Activated CD4-positive, alpha-beta memory T cell treated with anti-CD3 and anti-CD28 coated beads for 36 hours (primary cell): Measurements from ENCODE around the gene CCDC27. TPM values are rescaled to one million over a fixed set of nuclear protein-coding genes. Genes with fewer than 3 reads are reported as not detected.

ENCODE experiments used
- CTCF ChIA-PET: fragments of 350-600 bp; sonication (Branson Sonifier 250); formaldehyde crosslinking; loops from one replicate; lab custom pipeline; 2021; ENCODE audit warnings: antibody characterized with exemption, inconsistent platforms; lab: Charles Lee
- POLR2A ChIA-PET: fragments of 350-600 bp; sonication (Branson Sonifier 250); formaldehyde crosslinking; loops from one replicate; lab custom pipeline; 2021; ENCODE audit warnings: antibody characterized with exemption; lab: Charles Lee
- DNase-seq: peaks from one replicate; pipeline ENCODE4 v3.0.0-alpha.2; 2020
- H3K27ac Mint-ChIP-seq: one replicate; pipeline ENCODE4 v1.8.0; 2021; ENCODE audit warnings: mixed read lengths
- H3K27me3 Mint-ChIP-seq: one replicate; pipeline ENCODE4 v1.8.0; 2021; ENCODE audit warnings: mixed read lengths
- H3K36me3 Mint-ChIP-seq: one replicate; pipeline ENCODE4 v1.8.0; 2021; ENCODE audit warnings: mixed read lengths
- H3K4me1 Mint-ChIP-seq: one replicate; pipeline ENCODE4 v1.8.0; 2021; ENCODE audit warnings: low read depth, mixed read lengths
- H3K4me3 Mint-ChIP-seq: one replicate; pipeline ENCODE4 v1.8.0; 2021; ENCODE audit warnings: mild to moderate bottlenecking, mixed read lengths
- H3K9me3 Mint-ChIP-seq: one replicate; pipeline ENCODE4 v1.8.0; 2021; ENCODE audit warnings: mixed read lengths
- intact Hi-C: fragments of 100-400 bp; cut with micrococcal nuclease; formaldehyde crosslinking; loops from one replicate; pipeline ENCODE4 v1.15.1; 2023
- total RNA-seq, 2 experiments: library from RNA; stranded (reverse); gene quantifications; one replicate each; pipeline ENCODE4 v1.2.3, GENCODE V29; 2021

The CCDC27 gene
- total RNA-seq, 2 experiments from 2014 or later: not detected

DNA sequence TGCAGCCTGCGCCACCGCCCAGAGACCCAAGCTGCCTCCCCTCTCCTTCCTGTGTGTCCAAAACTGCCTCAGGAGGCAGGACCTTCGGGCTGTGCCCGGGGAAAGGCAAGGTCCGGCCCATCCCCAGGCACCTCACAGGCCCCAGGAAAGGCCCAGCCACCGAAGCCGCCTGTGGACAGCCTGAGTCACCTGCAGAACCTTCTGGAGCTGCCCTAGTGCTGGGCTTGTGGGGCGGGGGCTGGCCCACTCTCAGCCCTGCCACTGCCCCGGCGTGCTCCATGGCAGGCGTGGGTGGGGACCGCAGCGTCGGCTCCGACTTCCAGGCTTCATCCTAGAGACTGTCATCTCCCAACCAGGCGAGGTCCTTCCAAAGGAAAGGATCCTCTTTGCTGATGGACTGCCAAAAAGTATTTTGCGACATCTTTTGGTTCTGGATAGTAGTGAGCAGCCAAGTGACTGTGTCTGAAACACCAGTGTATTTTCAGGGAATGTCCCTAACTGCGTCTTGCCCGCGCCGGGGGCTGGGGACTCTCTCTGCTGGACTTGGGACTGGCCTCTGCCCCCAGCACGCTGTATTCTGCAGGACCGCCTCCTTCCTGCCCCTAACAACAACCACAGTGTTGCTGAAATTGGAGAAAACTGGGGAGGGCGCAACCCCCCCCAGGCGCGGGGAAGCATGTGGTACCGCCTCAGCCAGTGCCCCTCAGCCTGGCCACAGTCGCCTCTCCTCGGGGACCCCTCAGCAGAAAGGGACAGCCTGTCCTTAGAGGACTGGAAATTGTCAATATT, 19.0 kb upstream of the CCDC27 start:
- H3K4me3 Mint-ChIP-seq: no peak overlapping the region
- H3K27ac Mint-ChIP-seq: no peak overlapping the region
- POLR2A ChIA-PET: no interaction called here
- no peaks in the 10 kb centered on the region for H3K4me1 Mint-ChIP-seq
- intact Hi-C loops: no loop called here
- H3K27me3 Mint-ChIP-seq: peaks cover 4% of the 10 kb centered on the region
- H3K36me3 Mint-ChIP-seq: peaks cover 6% of the 10 kb centered on the region
- DNase-seq: no peak
- CTCF ChIA-PET: no interaction called here
- no peaks in the 10 kb centered on the region for H3K9me3 Mint-ChIP-seq

- no peaks in the 10 kb centered on the region for H3K4me1 Mint-ChIP-seq
- POLR2A ChIA-PET: no interaction called here
- CTCF ChIA-PET: interaction anchor here (2.4 kb wide), 1 partner anchor 9 kb away, joined by 14 read pairs; no protein-coding TSS in a partner anchor
- no peak overlapping the region for H3K4me3 Mint-ChIP-seq
- intact Hi-C loops: no loop called here
- H3K27me3 Mint-ChIP-seq: peaks cover 4% of the 10 kb centered on the region
- peaks cover 6% of the 10 kb centered on the region for H3K36me3 Mint-ChIP-seq
- H3K9me3 Mint-ChIP-seq: no peaks in the 10 kb centered on the region
- no peak for DNase-seq
- no peak overlapping the region for H3K27ac Mint-ChIP-seq
Observed at GRCh38 chr1:3733883-3734589, 18.2 kb upstream of the CCDC27 start.

DNA sequence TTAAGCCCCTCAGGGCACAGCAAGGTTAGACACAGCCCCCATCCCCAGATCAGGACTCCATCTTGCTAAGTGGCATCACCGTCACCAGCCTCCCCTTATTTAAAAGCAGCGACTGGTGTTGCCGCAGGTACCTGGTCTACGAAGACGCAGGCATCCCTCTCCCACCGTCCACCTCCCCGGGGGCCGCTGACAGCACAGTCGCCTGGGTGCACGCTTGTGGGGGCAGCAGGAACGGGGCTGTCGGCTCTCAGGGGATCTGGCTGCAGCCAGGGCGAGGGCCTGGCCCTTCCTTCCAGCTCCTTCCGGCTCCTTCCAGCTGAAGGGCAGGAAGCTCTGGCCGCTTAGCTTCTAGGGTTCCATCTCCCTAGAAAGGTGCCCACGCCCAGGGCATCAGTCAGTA, 17.6 kb upstream of the CCDC27 start:
- no peaks in the 10 kb centered on the region for H3K9me3 Mint-ChIP-seq
- no peak overlapping the region for H3K4me3 Mint-ChIP-seq
- H3K27me3 Mint-ChIP-seq: peaks cover 4% of the 10 kb centered on the region
- H3K36me3 Mint-ChIP-seq: peaks cover 6% of the 10 kb centered on the region
- no peak for DNase-seq
- intact Hi-C loops: no loop called here
- H3K4me1 Mint-ChIP-seq: no peaks in the 10 kb centered on the region
- CTCF ChIA-PET: interaction anchor here (2.4 kb wide), 1 partner anchor 10 kb away, joined by 14 read pairs; no protein-coding TSS in a partner anchor
- H3K27ac Mint-ChIP-seq: no peak overlapping the region
- POLR2A ChIA-PET: no interaction called here

- Mint-ChIP-seq H3K9me3 (no peaks in the 10 kb centered on the region), H3K4me3 (no peak overlapping the region), H3K4me1 (no peaks in the 10 kb centered on the region), H3K27me3 (peaks cover 4% of the 10 kb centered on the region), H3K36me3 (peaks cover 6% of the 10 kb centered on the region), H3K27ac (no peak overlapping the region)
- intact Hi-C loops: no loop called here
- DNase-seq: no peak
- POLR2A ChIA-PET: no interaction called here
- CTCF ChIA-PET: interaction anchor here (2.4 kb wide), 1 partner anchor 11 kb away, joined by 14 read pairs; no protein-coding TSS in a partner anchor
Observed at GRCh38 chr1:3735027-3735681, 17.1 kb upstream of the CCDC27 start.

- POLR2A ChIA-PET: no interaction called here
- CTCF ChIA-PET: interaction anchor here (2.4 kb wide), 1 partner anchor 11 kb away, joined by 14 read pairs; no protein-coding TSS in a partner anchor
- Mint-ChIP-seq H3K27me3 (peaks cover 3% of the 10 kb centered on the region), H3K4me1 (no peaks in the 10 kb centered on the region), H3K36me3 (peaks cover 6% of the 10 kb centered on the region), H3K4me3 (no peak overlapping the region), H3K27ac (no peak overlapping the region), H3K9me3 (no peaks in the 10 kb centered on the region)
- DNase-seq: no peak
- intact Hi-C loops: no loop called here
Observed at GRCh38 chr1:3735688-3736087, 16.6 kb upstream of the CCDC27 start.

GRCh38 chr1:3736131-3736561, 16.1 kb upstream of the CCDC27 start:
- DNase-seq: no peak
- H3K27ac Mint-ChIP-seq: no peak overlapping the region
- no peaks in the 10 kb centered on the region for H3K4me1 Mint-ChIP-seq
- H3K27me3 Mint-ChIP-seq: no peaks in the 10 kb centered on the region
- CTCF ChIA-PET: interaction anchor here (2.4 kb wide), 1 partner anchor 12 kb away, joined by 14 read pairs; no protein-coding TSS in a partner anchor
- peaks cover 6% of the 10 kb centered on the region for H3K36me3 Mint-ChIP-seq
- H3K4me3 Mint-ChIP-seq: no peak overlapping the region
- intact Hi-C loops: no loop called here
- H3K9me3 Mint-ChIP-seq: no peaks in the 10 kb centered on the region
- POLR2A ChIA-PET: no interaction called here

DNA sequence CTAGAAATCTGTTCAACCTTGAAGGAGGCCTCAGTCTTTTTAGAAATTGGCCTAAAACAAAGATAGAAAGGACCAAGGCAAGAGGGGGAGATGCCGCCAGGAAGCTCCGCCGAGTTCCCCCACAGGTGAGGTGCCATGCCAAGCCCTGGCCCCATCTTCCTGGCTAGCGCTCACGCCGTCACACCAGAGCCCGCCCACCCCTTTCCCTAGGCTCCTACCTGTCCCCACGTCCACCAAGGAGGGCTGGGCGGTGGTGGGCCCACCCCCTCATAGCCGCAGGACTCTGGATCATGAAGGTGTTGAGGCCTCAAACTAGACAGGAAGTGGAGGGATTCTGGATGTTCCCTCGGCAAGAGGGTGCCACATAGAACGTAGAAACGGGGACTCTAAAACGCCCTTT, 15.5 kb upstream of the CCDC27 start:
- Mint-ChIP-seq H3K27me3 (no peaks in the 10 kb centered on the region), H3K4me3 (no peak overlapping the region), H3K4me1 (no peaks in the 10 kb centered on the region), H3K9me3 (no peaks in the 10 kb centered on the region), H3K36me3 (peaks cover 9% of the 10 kb centered on the region), H3K27ac (no peak overlapping the region)
- no peak for DNase-seq
- intact Hi-C loops: no loop called here
- ChIA-PET CTCF (no interaction called here), POLR2A (no interaction called here)

DNA sequence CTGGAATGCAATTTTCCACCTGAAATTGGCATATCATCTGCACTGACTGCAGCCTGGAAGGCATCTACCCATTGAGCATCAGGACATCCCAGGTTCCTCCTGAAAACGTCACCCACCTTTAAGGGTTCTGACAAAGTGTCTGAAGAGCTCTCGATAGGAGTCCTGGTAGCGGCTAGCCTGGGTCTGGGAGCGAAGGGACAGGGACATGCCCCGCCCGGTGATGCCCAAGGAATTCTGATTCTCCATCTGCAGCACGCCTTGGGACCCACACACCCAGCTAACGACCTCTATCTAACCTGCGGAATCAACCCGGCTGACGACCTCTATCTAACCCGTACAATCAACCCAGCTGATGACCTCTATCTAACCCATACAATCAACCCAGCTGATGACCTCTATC, 13.3 kb upstream of the CCDC27 start:
- Mint-ChIP-seq H3K4me3 (no peak overlapping the region), H3K27me3 (no peaks in the 10 kb centered on the region), H3K4me1 (no peaks in the 10 kb centered on the region), H3K36me3 (peaks cover 10% of the 10 kb centered on the region), H3K27ac (no peak overlapping the region), H3K9me3 (no peaks in the 10 kb centered on the region)
- CTCF ChIA-PET: interaction anchor here (0.5 to 2.2 kb wide), 2 partner anchors 14 to 16 kb away, joined by 3 to 9 read pairs; no protein-coding TSS in a partner anchor
- POLR2A ChIA-PET: no interaction called here
- no peak for DNase-seq
- intact Hi-C loops: no loop called here

DNA sequence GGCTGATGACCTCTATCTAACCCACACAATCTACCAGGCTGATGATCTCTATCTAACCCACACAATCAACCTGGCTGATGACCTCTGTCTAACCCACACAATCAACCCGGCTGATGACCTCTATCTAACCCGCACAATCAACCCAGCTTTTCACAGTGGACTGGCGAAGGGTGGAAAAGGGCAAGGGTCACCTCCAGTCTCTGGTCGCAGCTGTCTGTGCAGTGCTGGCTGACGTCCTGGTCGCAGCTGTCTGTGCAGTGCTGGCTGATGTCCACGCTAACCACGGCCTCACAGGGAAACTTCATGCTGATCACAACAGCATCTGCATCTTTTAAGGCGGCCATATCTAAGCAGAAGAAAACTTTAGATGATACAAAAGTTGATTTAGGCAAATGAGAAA, 12.2 kb upstream of the CCDC27 start:
- intact Hi-C loops: no loop called here
- no peak for DNase-seq
- Mint-ChIP-seq H3K36me3 (peaks cover 10% of the 10 kb centered on the region), H3K4me1 (peaks cover 2% of the 10 kb centered on the region), H3K9me3 (no peaks in the 10 kb centered on the region), H3K4me3 (no peak overlapping the region), H3K27ac (no peak overlapping the region), H3K27me3 (no peaks in the 10 kb centered on the region)
- POLR2A ChIA-PET: no interaction called here
- CTCF ChIA-PET: interaction anchor here (2.2 kb wide), 1 partner anchor 15 kb away, joined by 9 read pairs; no protein-coding TSS in a partner anchor

DNA sequence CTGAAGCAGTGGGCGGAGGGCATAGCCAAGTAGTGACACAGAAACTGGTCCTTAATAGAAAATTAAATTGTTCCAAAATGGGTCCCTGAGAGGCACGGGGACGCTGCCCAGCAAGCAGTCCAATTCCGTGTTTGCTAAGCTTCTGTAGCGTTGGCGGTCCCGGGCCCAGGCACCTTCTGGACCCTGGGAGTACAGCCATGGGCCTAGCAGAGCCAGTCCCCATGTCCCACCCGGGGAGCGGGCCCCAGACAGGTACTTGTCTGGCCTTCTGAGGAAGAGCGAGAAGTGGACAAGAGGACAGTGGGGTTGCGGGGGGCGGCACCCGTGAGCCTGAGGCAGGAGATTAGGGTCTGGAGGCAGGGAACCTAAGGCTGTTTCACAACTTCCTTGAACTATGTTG, 11.5 kb upstream of the CCDC27 start:
- Mint-ChIP-seq H3K27me3 (no peaks in the 10 kb centered on the region), H3K4me3 (no peak overlapping the region), H3K27ac (no peak overlapping the region), H3K36me3 (peaks cover 9% of the 10 kb centered on the region), H3K9me3 (no peaks in the 10 kb centered on the region), H3K4me1 (peaks cover 9% of the 10 kb centered on the region)
- POLR2A ChIA-PET: no interaction called here
- CTCF ChIA-PET: no interaction called here
- intact Hi-C loops: no loop called here
- DNase-seq: no peak

DNA sequence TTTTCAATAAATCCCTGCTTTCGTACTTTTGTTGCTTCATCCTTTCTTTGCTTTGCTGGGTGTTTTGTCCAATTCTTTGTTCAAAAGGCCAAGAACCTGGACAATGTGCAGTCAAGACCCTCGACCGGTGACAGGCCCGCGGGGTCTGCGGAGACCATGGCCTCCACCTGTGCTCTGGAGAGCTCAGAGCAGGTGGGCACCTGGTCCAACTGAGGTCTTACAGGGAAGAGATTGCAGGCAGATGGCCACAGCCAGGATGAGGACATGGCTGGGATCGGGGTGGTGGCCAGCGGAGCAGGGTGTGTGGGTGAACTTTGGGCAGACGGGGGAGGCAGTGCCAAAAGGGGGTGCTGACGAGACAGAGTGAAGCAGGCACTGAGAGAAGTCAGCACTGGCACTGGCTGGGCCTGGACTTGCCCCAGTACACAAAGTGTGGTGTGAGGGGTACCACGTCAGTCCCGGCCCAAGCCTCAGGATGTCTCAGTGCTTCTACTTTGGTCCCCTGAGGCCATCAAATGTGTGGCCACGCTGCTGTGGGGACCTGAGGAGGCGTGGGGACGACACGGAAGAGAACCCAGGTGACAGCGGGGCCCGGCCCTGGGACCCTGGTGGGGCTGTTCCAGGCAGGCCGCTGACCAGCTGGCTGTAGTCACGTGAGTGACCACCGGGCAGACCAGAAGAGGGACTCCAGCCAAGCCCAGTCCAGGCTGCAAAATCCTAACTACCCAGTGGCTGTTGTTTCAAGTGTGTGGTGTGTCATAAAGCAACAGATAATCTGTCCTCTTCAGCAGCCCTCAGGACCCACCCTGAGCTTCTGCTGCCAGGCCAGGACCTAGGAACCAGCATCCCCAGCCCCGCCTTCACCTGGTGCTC, 10.4 kb upstream of the CCDC27 start:
- ChIA-PET POLR2A (no interaction called here), CTCF (no interaction called here)
- DNase-seq: no peak
- Mint-ChIP-seq H3K36me3 (peaks cover 6% of the 10 kb centered on the region), H3K4me3 (no peak overlapping the region), H3K9me3 (no peaks in the 10 kb centered on the region), H3K27ac (no peak overlapping the region), H3K4me1 (peaks cover 18% of the 10 kb centered on the region), H3K27me3 (no peaks in the 10 kb centered on the region)
- intact Hi-C loops: no loop called here
